ENCODE data around the gene KCNAB1. TPM values are rescaled to one million over a fixed set of nuclear protein-coding genes. Genes with fewer than 3 reads are reported as not detected.

KCNAB1 gene
- total RNA-seq, 1 experiment from 2014 or later = not detected

DNA sequence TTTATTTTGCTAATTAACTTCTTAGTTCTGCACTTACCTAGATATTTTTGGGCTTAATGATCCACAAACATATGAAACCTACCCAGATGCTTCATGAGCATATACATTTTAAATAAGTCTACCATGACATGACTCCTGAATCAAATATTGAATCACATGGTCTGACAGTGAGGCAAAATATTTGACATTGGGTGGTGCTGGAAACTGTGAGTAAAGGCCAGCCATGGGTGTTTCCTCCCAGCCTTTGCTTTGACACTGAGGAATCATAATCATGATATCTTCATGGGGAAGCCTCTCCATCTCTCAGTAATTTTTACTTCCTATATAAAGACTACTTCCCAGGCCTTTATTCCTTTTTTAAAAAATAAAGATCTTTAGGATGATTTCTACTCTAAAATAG is 457.4 kb downstream of the KCNAB1 start:
- Histone ChIP-seq H3K27me3 (replicated peaks; ENCODE audit: insufficient read depth, low read depth, low read length, poor library complexity) (no peaks in the 10 kb centered on the region), H3K27ac (ENCODE audit: low read depth, low read length, poor library complexity, severe bottlenecking) (no peak overlapping the region), H3K36me3 (ENCODE audit: insufficient read depth, low read length, poor library complexity, severe bottlenecking) (no peaks in the 10 kb centered on the region), H3K9me3 (ENCODE audit: low read depth, low read length, poor library complexity, severe bottlenecking) (no peaks in the 10 kb centered on the region), H3K4me3 (ENCODE audit: low read depth, low read length, poor library complexity, severe bottlenecking) (no peak overlapping the region), H3K4me1 (ENCODE audit: insufficient read depth, low read length, poor library complexity, severe bottlenecking) (no peaks in the 10 kb centered on the region)
- CTCF ChIA-PET = no interaction called here
- intact Hi-C loops (cut with micrococcal nuclease; ENCODE audit: unreplicated experiment) = no loop called here
- DNase-seq (ENCODE audit: low spot score) = no peak
- TF ChIP-seq, protein P1, sequence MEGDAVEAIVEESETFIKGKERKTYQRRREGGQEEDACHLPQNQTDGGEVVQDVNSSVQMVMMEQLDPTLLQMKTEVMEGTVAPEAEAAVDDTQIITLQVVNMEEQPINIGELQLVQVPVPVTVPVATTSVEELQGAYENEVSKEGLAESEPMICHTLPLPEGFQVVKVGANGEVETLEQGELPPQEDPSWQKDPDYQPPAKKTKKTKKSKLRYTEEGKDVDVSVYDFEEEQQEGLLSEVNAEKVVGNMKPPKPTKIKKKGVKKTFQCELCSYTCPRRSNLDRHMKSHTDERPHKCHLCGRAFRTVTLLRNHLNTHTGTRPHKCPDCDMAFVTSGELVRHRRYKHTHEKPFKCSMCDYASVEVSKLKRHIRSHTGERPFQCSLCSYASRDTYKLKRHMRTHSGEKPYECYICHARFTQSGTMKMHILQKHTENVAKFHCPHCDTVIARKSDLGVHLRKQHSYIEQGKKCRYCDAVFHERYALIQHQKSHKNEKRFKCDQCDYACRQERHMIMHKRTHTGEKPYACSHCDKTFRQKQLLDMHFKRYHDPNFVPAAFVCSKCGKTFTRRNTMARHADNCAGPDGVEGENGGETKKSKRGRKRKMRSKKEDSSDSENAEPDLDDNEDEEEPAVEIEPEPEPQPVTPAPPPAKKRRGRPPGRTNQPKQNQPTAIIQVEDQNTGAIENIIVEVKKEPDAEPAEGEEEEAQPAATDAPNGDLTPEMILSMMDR (conservative IDR thresholded peaks at IDR 0.05; ENCODE audit: low read depth, low read length) = no peak
- TF ChIP-seq EZH2 (IDR thresholded peaks at IDR 0.05; ENCODE audit: borderline replicate concordance, low read depth, low read length, poor library complexity, severe bottlenecking) = no peak
- POLR2A ChIA-PET (ENCODE audit: low non-redundant PET) = no interaction called here
- BruUV-seq (replicated peaks) = no TSS peak

DNA sequence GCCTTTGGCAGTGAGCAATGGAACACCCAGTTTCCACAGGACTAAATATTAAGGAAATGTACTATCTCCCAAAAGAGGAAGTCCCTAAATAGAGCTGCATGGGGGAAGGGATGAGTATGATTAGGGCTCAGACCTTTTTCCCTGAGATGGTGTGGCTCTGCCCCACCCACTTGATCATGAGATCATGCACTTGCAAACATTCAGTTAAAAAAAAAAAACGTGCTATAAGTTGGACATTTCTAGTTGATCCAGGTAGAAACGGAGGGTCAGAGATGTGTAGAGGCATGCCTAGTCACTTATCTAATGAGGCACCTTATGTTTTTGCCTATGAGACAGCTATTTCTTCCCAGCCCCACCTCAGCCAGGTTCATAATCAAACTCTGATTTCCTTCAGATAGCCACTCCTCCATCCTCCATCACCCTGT is 459.1 kb downstream of the KCNAB1 start:
- Histone ChIP-seq H3K4me1 (ENCODE audit: insufficient read depth, low read length, poor library complexity, severe bottlenecking) (no peaks in the 10 kb centered on the region), H3K9me3 (ENCODE audit: low read depth, low read length, poor library complexity, severe bottlenecking) (no peaks in the 10 kb centered on the region), H3K4me3 (ENCODE audit: low read depth, low read length, poor library complexity, severe bottlenecking) (no peak overlapping the region), H3K27ac (ENCODE audit: low read depth, low read length, poor library complexity, severe bottlenecking) (no peak overlapping the region), H3K27me3 (replicated peaks; ENCODE audit: insufficient read depth, low read depth, low read length, poor library complexity) (no peaks in the 10 kb centered on the region), H3K36me3 (ENCODE audit: insufficient read depth, low read length, poor library complexity, severe bottlenecking) (no peaks in the 10 kb centered on the region)
- TF ChIP-seq, protein P1 (conservative IDR thresholded peaks at IDR 0.05; ENCODE audit: low read depth, low read length) = no peak
- POLR2A ChIA-PET (ENCODE audit: low non-redundant PET) = no interaction called here
- DNase-seq (ENCODE audit: low spot score) = no peak
- intact Hi-C loops (cut with micrococcal nuclease; ENCODE audit: unreplicated experiment) = no loop called here
- no TSS peak for BruUV-seq (replicated peaks)
- CTCF ChIA-PET = no interaction called here

DNA sequence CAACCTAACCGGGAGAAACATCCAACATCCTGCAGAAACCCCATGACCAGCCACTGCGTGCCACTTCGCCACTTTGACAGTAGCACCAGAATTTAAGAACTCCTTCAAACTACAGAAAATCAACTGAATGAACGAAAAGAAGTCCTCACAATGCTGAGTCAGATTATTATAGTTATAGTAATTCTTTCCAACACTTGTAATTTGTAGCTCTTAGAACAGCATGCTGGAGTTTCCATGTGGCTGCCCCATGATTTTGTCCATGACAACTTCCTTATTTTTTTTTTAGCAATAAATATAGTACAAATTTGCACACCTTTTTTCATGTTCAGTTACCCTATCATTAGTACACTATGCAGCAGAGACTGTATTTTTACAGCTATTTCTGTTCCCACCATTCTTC is 460.7 kb downstream of the KCNAB1 start:
- H3K4me1 ChIP-seq (ENCODE audit: insufficient read depth, low read length, poor library complexity, severe bottlenecking) = no peaks in the 10 kb centered on the region
- no peak overlapping the region for H3K27ac ChIP-seq (ENCODE audit: low read depth, low read length, poor library complexity, severe bottlenecking)
- H3K4me3 ChIP-seq (ENCODE audit: low read depth, low read length, poor library complexity, severe bottlenecking) = no peak overlapping the region
- ChIA-PET POLR2A (ENCODE audit: low non-redundant PET) (no interaction called here), CTCF (no interaction called here)
- no peaks in the 10 kb centered on the region for H3K9me3 ChIP-seq (ENCODE audit: low read depth, low read length, poor library complexity, severe bottlenecking)
- no TSS peak for BruUV-seq (replicated peaks)
- TF ChIP-seq, protein P1 (conservative IDR thresholded peaks at IDR 0.05; ENCODE audit: low read depth, low read length) = no peak
- no peak for TF ChIP-seq EZH2 (IDR thresholded peaks at IDR 0.05; ENCODE audit: borderline replicate concordance, low read depth, low read length, poor library complexity, severe bottlenecking)
- H3K36me3 ChIP-seq (ENCODE audit: insufficient read depth, low read length, poor library complexity, severe bottlenecking) = no peaks in the 10 kb centered on the region
- intact Hi-C loops (cut with micrococcal nuclease; ENCODE audit: unreplicated experiment) = no loop called here
- H3K27me3 ChIP-seq (replicated peaks; ENCODE audit: insufficient read depth, low read depth, low read length, poor library complexity) = no peaks in the 10 kb centered on the region
- DNase-seq (ENCODE audit: low spot score) = no peak
